Ectodermal cell (in vitro differentiated cells): ENCODE results near the gene ANKMY2.

Experiments
- H3K27ac ChIP-seq: 2 replicates; pipeline ENCODE4 v1.7.0; 2013; ENCODE audit warnings: mild to moderate bottlenecking, low read depth, low read length; ENCODE audit not compliant: insufficient read depth, poor library complexity, severe bottlenecking
- H3K27me3 ChIP-seq: 2 replicates; pipeline ENCODE4 v1.7.0; 2013; ENCODE audit warnings: mild to moderate bottlenecking, low read length; ENCODE audit not compliant: insufficient read depth, control insufficient read depth, poor library complexity, severe bottlenecking
- H3K36me3 ChIP-seq: one replicate; pipeline ENCODE4 v1.7.0; 2013; ENCODE audit warnings: low read length; ENCODE audit not compliant: control insufficient read depth, insufficient read depth
- H3K4me1 ChIP-seq: one replicate; pipeline ENCODE4 v1.7.0; 2013; ENCODE audit warnings: low read length; ENCODE audit not compliant: control insufficient read depth, insufficient read depth
- H3K4me3 ChIP-seq: 2 replicates; pipeline ENCODE4 v1.7.0; 2013; ENCODE audit warnings: low read depth, low read length, control low read depth; ENCODE audit not compliant: insufficient read depth
- H3K9me3 ChIP-seq: 2 replicates; pipeline ENCODE4 v1.7.0; 2013; ENCODE audit warnings: mild to moderate bottlenecking, low read length, moderate library complexity; ENCODE audit not compliant: control insufficient read depth
- WGBS, 2 experiments: methylation state at CpG; one replicate each; pipeline ENCODE4 v1.1.7; 2013; ENCODE audit warnings: missing lambda C conversion rate in 2 of 2; 5-methylcytosine and 5-hydroxymethylcytosine counted together

ANKMY2 gene

DNA sequence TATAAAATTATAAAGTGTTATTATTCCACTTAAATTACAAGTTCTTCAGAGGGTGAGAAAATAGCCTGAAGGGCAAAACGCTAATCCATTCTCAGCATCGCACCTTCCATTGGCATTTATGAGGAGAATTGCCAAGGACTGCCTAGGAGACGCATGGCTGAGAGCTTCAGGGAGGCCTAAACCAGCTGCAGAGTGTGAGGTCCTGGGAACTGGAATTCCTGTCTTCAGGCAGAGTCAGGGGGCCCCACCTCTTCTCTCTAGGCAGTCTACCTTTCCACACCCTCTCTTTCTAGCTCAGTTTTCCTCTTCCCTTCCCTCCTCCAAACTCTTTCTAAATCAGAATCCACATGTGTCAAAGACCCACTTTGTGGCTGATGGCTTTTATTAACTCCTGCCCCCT lies 83.6 kb downstream of the ANKMY2 start:
- WGBS, 2 experiments: 89 to 90% methylated on average over 3 of the region's 3 CpGs
- Histone ChIP-seq H3K4me1 (no peaks in the 10 kb centered on the region), H3K27ac (no peak overlapping the region), H3K27me3 (no peaks in the 10 kb centered on the region), H3K4me3 (no peak overlapping the region), H3K36me3 (no peaks in the 10 kb centered on the region), H3K9me3 (no peaks in the 10 kb centered on the region)

GRCh38 chr7:16559497-16560179 lies 85.9 kb downstream of the ANKMY2 start:
- H3K27me3 ChIP-seq: no peaks in the 10 kb centered on the region
- H3K4me1 ChIP-seq: no peaks in the 10 kb centered on the region
- no peak overlapping the region for H3K27ac ChIP-seq
- H3K9me3 ChIP-seq: no peaks in the 10 kb centered on the region
- 92 to 93% methylated on average over 2 of the region's 3 CpGs for WGBS, 2 experiments
- no peaks in the 10 kb centered on the region for H3K36me3 ChIP-seq
- H3K4me3 ChIP-seq: no peak overlapping the region

- Histone ChIP-seq H3K27ac (no peak overlapping the region), H3K4me3 (no peak overlapping the region), H3K36me3 (no peaks in the 10 kb centered on the region), H3K4me1 (no peaks in the 10 kb centered on the region), H3K9me3 (no peaks in the 10 kb centered on the region), H3K27me3 (no peaks in the 10 kb centered on the region)
- WGBS, 2 experiments: 90% methylated on average over 4 of the region's 4 CpGs
Observed at GRCh38 chr7:16558761-16559302, 86.7 kb downstream of the ANKMY2 start.

DNA sequence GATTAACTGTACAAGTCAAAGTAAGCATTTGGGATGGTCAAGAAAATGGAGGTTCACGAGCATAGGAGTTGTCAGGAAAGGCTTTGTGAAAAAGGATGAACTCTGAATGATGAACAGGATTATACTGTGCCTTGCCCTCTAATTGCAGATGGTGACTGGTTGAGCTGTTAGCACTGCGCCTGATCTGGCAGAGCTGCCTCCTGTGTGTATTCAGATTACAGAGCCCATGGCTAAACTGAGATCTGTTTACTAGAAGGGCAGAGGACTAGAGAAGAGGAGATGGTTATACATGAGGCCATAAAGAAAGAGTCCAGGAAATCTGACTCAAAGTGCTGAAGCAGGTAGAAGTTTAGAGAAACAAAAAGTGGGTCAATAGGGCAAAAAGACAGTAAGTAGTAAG lies 89.2 kb downstream of the ANKMY2 start:
- H3K27me3 ChIP-seq: no peaks in the 10 kb centered on the region
- H3K4me3 ChIP-seq: no peak overlapping the region
- no peaks in the 10 kb centered on the region for H3K4me1 ChIP-seq
- 91 to 99% methylated on average over 2 of the region's 2 CpGs for WGBS, 2 experiments
- no peaks in the 10 kb centered on the region for H3K36me3 ChIP-seq
- H3K9me3 ChIP-seq: no peaks in the 10 kb centered on the region
- no peak overlapping the region for H3K27ac ChIP-seq

- Histone ChIP-seq H3K27ac (no peak overlapping the region), H3K4me1 (no peaks in the 10 kb centered on the region), H3K4me3 (no peak overlapping the region), H3K36me3 (no peaks in the 10 kb centered on the region), H3K27me3 (no peaks in the 10 kb centered on the region), H3K9me3 (no peaks in the 10 kb centered on the region)
- 93 to 94% methylated on average over 9 of the region's 10 CpGs for WGBS, 2 experiments
Observed at GRCh38 chr7:16554518-16555236, 90.9 kb downstream of the ANKMY2 start.

DNA sequence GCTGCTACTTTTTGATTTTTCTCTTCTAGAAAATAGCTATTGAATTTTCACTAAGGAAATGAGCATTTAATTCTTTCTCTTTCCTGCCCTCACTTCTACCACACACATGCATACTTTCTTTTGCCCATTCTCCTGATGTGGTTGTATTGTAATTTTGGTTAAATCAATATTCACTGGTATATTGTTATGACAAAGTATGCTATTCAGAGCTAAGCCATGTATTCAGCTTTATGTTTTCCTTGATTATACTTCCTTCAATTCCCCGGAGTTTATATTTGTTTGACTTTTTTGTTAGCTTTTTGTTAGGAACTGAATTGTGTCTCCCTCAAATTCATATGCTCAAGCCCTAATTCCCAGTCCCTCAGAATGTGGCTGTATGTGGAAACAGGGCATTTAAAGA lies 94.9 kb downstream of the ANKMY2 start:
- Histone ChIP-seq H3K4me3 (no peak overlapping the region), H3K9me3 (no peaks in the 10 kb centered on the region), H3K27me3 (no peaks in the 10 kb centered on the region), H3K4me1 (no peaks in the 10 kb centered on the region), H3K36me3 (no peaks in the 10 kb centered on the region), H3K27ac (no peak overlapping the region)
- WGBS, 2 experiments: 83 to 100% methylated on average over 1 of the region's 1 CpG
